ENCODE data around the gene TRAF5.

DNA sequence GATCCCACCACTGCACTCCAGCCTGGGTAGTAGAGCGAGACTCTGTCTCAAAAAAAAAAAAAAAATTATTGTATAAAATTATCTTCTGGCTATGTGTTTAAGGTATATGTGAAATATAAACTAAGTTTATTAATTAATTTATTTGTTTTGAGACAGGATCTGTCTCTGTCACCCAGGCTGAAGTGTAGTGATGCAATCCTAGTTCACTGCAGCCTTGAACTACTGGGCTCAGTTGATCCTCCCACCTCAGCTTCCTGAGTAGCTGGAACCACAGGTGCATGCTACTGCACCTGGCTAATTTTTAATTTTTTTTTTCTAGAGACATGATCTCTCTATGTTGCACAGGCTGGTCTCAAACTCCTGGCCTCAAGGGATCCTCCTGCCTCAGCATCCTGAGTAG lies 97.4 kb downstream of the TRAF5 start:
- TF ChIP-seq, protein P1, sequence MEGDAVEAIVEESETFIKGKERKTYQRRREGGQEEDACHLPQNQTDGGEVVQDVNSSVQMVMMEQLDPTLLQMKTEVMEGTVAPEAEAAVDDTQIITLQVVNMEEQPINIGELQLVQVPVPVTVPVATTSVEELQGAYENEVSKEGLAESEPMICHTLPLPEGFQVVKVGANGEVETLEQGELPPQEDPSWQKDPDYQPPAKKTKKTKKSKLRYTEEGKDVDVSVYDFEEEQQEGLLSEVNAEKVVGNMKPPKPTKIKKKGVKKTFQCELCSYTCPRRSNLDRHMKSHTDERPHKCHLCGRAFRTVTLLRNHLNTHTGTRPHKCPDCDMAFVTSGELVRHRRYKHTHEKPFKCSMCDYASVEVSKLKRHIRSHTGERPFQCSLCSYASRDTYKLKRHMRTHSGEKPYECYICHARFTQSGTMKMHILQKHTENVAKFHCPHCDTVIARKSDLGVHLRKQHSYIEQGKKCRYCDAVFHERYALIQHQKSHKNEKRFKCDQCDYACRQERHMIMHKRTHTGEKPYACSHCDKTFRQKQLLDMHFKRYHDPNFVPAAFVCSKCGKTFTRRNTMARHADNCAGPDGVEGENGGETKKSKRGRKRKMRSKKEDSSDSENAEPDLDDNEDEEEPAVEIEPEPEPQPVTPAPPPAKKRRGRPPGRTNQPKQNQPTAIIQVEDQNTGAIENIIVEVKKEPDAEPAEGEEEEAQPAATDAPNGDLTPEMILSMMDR (IDR thresholded peaks at IDR 0.05; ENCODE audit: low read depth, low read length, missing input control): no peak
- no peak for TF ChIP-seq SP1 (IDR thresholded peaks at IDR 0.05)
- no peak for TF ChIP-seq TAF1 (conservative IDR thresholded peaks at IDR 0.05)
- no peak for TF ChIP-seq MAX (IDR thresholded peaks at IDR 0.05)
- TF ChIP-seq FOXA1 (IDR thresholded peaks at IDR 0.05): no peak
- no peak for TF ChIP-seq RAD21 (IDR thresholded peaks at IDR 0.05)
